Lower lobe of right lung (tissue), 2 donors: ENCODE results near the gene PPP1R12B. TPM values are rescaled to one million over a fixed set of nuclear protein-coding genes. Genes with fewer than 3 reads are reported as not detected.
A peak's percentile ranks its signal among the peaks of the same experiment; 100 is the strongest.
"Not testable (repeated sequence)": the region's sequence is repeated elsewhere in the genome, so short reads cannot be mapped to it uniquely, and the experiment has no call there.

Experiments used
- ATAC-seq, 2 donors: fragments of 200-7000 bp; cut with Tn5 transposase; one replicate each; pipeline ENCODE4 v1.9.1; 2020 to 2022; ENCODE audit warnings: mild to moderate bottlenecking in 2 of 2, moderate library complexity in 2 of 2
- DNase-seq: peaks from one replicate; pipeline ENCODE4 v3.0.0-alpha.2; 2020
- H3K27ac ChIP-seq: fragments of 200-600 bp; one replicate; pipeline ENCODE4 v1.8.0; 2022
- H3K27me3 ChIP-seq: fragments of 200-600 bp; one replicate; pipeline ENCODE4 v1.8.0; 2022; ENCODE audit warnings: low read depth
- H3K36me3 ChIP-seq: fragments of 200-600 bp; one replicate; pipeline ENCODE4 v1.8.0; 2022; ENCODE audit warnings: mild to moderate bottlenecking
- H3K4me1 ChIP-seq: fragments of 200-600 bp; one replicate; pipeline ENCODE4 v1.8.0; 2022
- H3K4me3 ChIP-seq: fragments of 200-600 bp; one replicate; pipeline ENCODE4 v1.8.0; 2022; ENCODE audit warnings: mild to moderate bottlenecking
- H3K9me3 ChIP-seq: fragments of 200-600 bp; one replicate; pipeline ENCODE4 v1.8.0; 2022
- intact Hi-C: fragments of 100-400 bp; cut with DNase I; formaldehyde crosslinking; loops from one replicate; pipeline ENCODE4 v1.11.0; 2022
- total RNA-seq: library from RNA; stranded (reverse); fragmentation: NEBNext Ultra II Directional; extraction: Animal tissue kit (Norgen Biotek cat#: 25700); gene quantifications from one replicate; pipeline ENCODE4 v1.2.1, GENCODE V29; 2021
- TF ChIP-seq, protein P1 (sequence below): fragments of 200-600 bp; IDR thresholded peaks from one replicate; pipeline ENCODE4 v1.8.0; 2022; ENCODE audit warnings: antibody characterized with exemption, mild to moderate bottlenecking
- donor health status: DM: no; HTN: yes; CAD: no; lungs with severe emphysema.

The PPP1R12B gene
- total RNA-seq, 1 donor from 2014 or later: 41.4 TPM

- DNase-seq (no peak), ATAC-seq (no peak)
- H3K4me1 ChIP-seq: peaks cover 3% of the 10 kb centered on the region
- TF ChIP-seq, protein P1, sequence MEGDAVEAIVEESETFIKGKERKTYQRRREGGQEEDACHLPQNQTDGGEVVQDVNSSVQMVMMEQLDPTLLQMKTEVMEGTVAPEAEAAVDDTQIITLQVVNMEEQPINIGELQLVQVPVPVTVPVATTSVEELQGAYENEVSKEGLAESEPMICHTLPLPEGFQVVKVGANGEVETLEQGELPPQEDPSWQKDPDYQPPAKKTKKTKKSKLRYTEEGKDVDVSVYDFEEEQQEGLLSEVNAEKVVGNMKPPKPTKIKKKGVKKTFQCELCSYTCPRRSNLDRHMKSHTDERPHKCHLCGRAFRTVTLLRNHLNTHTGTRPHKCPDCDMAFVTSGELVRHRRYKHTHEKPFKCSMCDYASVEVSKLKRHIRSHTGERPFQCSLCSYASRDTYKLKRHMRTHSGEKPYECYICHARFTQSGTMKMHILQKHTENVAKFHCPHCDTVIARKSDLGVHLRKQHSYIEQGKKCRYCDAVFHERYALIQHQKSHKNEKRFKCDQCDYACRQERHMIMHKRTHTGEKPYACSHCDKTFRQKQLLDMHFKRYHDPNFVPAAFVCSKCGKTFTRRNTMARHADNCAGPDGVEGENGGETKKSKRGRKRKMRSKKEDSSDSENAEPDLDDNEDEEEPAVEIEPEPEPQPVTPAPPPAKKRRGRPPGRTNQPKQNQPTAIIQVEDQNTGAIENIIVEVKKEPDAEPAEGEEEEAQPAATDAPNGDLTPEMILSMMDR: no peak
- H3K4me3 ChIP-seq: no peak overlapping the region
- intact Hi-C loops: no loop called here
- no peaks in the 10 kb centered on the region for H3K36me3 ChIP-seq
- H3K9me3 ChIP-seq: no peaks in the 10 kb centered on the region
- H3K27me3 ChIP-seq: peaks cover 44% of the 10 kb centered on the region
- H3K27ac ChIP-seq: no peak overlapping the region
These were observed 279.5 kb downstream of the PPP1R12B start for GRCh38 chr1:202627841-202628565.

DNA sequence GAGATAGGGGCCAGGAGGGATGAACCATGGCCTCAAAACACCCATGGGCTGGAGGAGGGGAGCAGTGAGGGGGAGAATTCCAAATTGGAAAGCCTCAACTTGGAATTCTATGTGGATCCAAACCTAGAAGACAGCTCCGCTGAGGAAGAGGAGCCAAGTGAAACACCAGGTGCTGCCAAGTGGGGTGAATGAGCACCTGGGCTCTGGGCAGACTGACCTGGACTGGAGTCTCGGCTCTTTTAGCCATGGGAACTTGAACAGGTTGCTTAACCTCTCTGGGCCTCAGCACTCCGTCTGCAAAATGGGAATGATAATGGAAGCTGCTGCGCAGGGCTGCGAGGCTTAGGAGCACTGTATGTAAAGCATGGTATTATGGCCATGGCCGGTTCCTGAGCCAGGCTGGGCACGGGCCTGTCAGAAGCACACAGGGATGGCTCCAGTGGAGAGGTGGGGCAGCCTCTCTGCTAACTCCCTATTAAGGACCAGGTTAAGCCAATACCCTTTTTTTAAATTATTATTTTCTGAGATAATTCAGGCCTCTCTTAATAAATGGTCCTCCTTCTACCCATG, 280.2 kb downstream of the PPP1R12B start:
- TF ChIP-seq, protein P1: no peak
- DNase-seq: no peak
- H3K9me3 ChIP-seq: no peaks in the 10 kb centered on the region
- H3K27ac ChIP-seq: no peak overlapping the region
- intact Hi-C loops: no loop called here
- peaks cover 3% of the 10 kb centered on the region for H3K4me1 ChIP-seq
- no peak for ATAC-seq
- H3K36me3 ChIP-seq: no peaks in the 10 kb centered on the region
- H3K4me3 ChIP-seq: no peak overlapping the region
- peaks cover 39% of the 10 kb centered on the region for H3K27me3 ChIP-seq

DNA sequence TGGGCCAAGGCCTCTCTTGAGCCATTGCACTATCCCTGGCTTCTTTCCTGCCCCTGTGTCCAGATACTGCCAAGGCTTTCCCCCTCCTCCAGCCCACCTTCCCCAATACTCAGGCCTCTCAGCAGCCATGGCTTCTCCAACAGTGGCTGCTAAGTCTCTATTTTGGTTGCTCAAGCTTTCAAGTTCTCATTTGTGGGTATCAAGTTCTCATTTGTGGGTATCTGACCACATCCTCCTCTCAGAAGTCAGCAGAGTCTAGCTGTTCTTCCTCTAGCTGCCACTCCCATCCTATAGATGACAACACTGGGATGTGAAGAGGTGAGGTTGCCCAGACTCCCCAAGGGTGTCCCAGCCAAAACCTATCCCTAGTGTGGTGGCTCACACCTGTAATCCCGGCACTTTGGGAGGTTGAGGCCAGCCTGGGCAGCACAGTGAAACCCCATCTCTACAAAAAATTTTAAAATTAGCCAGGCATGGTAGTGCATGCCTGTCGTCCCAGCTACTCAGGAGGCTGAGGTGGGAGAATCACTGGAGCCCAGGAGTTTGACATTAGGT, 280.8 kb downstream of the PPP1R12B start:
- H3K4me3 ChIP-seq, H3K9me3 ChIP-seq, H3K36me3 ChIP-seq, intact Hi-C loops, H3K27ac ChIP-seq, DNase-seq, H3K4me1 ChIP-seq: not testable (repeated sequence)
- peaks cover 42% of the 10 kb centered on the region for H3K27me3 ChIP-seq
- peak; percentile 57 to 59 for ATAC-seq

GRCh38 chr1:202630096-202630495, 281.6 kb downstream of the PPP1R12B start:
- ATAC-seq, H3K4me3 ChIP-seq, intact Hi-C loops, H3K27ac ChIP-seq, H3K4me1 ChIP-seq, H3K36me3 ChIP-seq, DNase-seq, H3K9me3 ChIP-seq: not testable (repeated sequence)
- H3K27me3 ChIP-seq: peaks cover 46% of the 10 kb centered on the region

- Histone ChIP-seq H3K4me1 (peaks cover 2% of the 10 kb centered on the region), H3K27me3 (peaks cover 46% of the 10 kb centered on the region), H3K27ac (no peak overlapping the region), H3K9me3 (no peaks in the 10 kb centered on the region), H3K4me3 (no peak overlapping the region), H3K36me3 (no peaks in the 10 kb centered on the region)
- intact Hi-C loops: no loop called here
- TF ChIP-seq, protein P1: no peak
- ATAC-seq (no peak), DNase-seq (no peak)
These were observed 282.0 kb downstream of the PPP1R12B start for GRCh38 chr1:202630541-202630940.

DNA sequence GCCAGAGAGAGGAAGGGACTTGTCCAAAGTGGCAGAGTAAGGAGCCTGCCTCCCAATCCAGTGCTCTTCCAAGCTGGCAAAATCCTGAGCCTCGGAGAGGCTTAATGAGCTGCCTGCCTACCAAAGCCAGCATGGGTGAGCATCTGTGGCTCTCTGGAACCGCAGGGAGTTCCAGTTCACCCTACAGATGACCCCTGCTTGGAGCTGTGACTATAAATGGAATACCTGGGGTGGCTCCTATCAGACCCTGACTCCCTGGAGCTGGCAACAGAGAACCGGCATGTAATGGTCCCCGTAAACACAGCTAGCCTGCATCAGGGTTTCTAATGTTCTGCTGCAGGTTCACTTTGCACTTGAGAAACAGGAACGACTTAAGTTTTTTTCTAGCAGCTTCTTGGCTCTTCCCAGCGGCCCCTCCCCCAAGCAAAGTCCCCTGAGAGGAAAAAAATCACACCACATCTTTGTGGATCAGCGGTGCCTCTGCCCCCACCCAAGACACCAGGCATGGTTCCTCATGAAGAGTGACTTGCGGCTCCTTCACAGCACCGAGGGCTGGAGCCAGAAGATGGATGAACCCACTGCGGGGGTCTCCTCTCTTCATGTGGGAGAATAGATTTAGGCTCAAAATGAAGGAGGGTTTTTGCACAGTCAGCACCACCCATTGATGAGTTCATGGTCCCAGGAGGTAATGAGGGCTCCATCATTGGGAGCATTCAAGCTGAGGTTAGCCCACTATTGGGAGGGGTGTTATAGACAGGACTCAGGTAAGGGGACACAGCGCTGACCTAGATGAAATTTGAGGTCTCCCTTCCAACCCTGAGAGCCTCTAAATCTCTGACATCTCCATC, 282.8 kb downstream of the PPP1R12B start:
- Histone ChIP-seq H3K27ac (no peak overlapping the region), H3K4me1 (no peaks in the 10 kb centered on the region), H3K36me3 (no peaks in the 10 kb centered on the region), H3K27me3 (peaks cover 52% of the 10 kb centered on the region), H3K9me3 (no peaks in the 10 kb centered on the region), H3K4me3 (no peak overlapping the region)
- intact Hi-C loops: no loop called here
- ATAC-seq (no peak), DNase-seq (no peak)
- TF ChIP-seq, protein P1: no peak
